HEK293 (cell line): ENCODE measurements around the gene MT1HL1.
A peak's percentile ranks its signal among the peaks of the same experiment; 100 is the strongest.

Experiments used
- CTCF ChIA-PET: fragments of 350-600 bp; formaldehyde crosslinking; extraction: SDS; loops from one replicate; lab custom pipeline; 2021; ENCODE audit warnings: antibody characterized with exemption; lab: Yijun Ruan, JAX
- POLR2A ChIA-PET: fragments of 300-600 bp; formaldehyde crosslinking; extraction: SDS; loops from one replicate; lab custom pipeline; 2020; ENCODE audit warnings: antibody characterized with exemption, inconsistent platforms; lab: Yijun Ruan, JAX
- H3K27ac ChIP-seq: fragments of 200-500 bp; sonication (Bioruptor generic); 2 replicates; pipeline ENCODE4 v1.5.1; 2014; ENCODE audit warnings: low read depth, low read length, control low read depth, inconsistent platforms; ENCODE audit errors: extremely low read depth
- H3K36me3 ChIP-seq, 2 experiments: fragments of 200-500 bp in 1 of 2; sonication (Bioruptor generic) in 1 of 2; 1 replicate in 1 of 2; 2 replicates in 1 of 2; pipeline ENCODE4 v1.5.1; 2014 to 2017; ENCODE audit warnings: inconsistent platforms in 2 of 2, low read length in 2 of 2; ENCODE audit not compliant: control insufficient read depth in 2 of 2, insufficient read depth in 1 of 2
- H3K4me1 ChIP-seq: fragments of 200-500 bp; sonication (Bioruptor generic); 2 replicates; pipeline ENCODE4 v1.5.1; 2014; ENCODE audit warnings: mild to moderate bottlenecking, low read length, inconsistent platforms; ENCODE audit not compliant: control insufficient read depth, insufficient read depth
- H3K4me3 ChIP-seq: 2 replicates; pipeline ENCODE4 v1.5.1; 2011; ENCODE audit warnings: low read depth, mild to moderate bottlenecking, control low read depth, low read length, moderate library complexity
- H3K9me3 ChIP-seq: fragments of 200-500 bp; sonication (Bioruptor generic); 2 replicates; pipeline ENCODE4 v1.5.1; 2014; ENCODE audit warnings: low read depth, low read length, inconsistent platforms; ENCODE audit not compliant: control insufficient read depth, insufficient read depth
- BCL6B ChIP-seq: fragments of 450-650 bp; formaldehyde crosslinking; IDR thresholded peaks from 2 replicates; pipeline ENCODE4 v1.5.1; 2017; ENCODE audit warnings: missing biosample characterization, missing genetic modification characterization
- HOXC10 ChIP-seq: sonication (generic); formaldehyde crosslinking; IDR thresholded peaks from 2 replicates; pipeline ENCODE4 v1.8.1; 2023; ENCODE audit warnings: mild to moderate bottlenecking, missing genetic modification reagents
- KLF10 ChIP-seq: fragments of 450-650 bp; IDR thresholded peaks from 2 replicates; pipeline ENCODE4 v1.5.1; 2018; ENCODE audit warnings: missing biosample characterization, mild to moderate bottlenecking, missing genetic modification characterization
- KLF17 ChIP-seq: fragments of 450-650 bp; formaldehyde crosslinking; IDR thresholded peaks from 2 replicates; pipeline ENCODE4 v1.5.1; 2016; ENCODE audit warnings: missing biosample characterization, missing genetic modification characterization
- TCF7L2 ChIP-seq: IDR thresholded peaks from 2 replicates; pipeline ENCODE4 v1.6.1; 2011; ENCODE audit warnings: low read depth, mild to moderate bottlenecking, inconsistent platforms, low read length, moderate library complexity, borderline replicate concordance
- ZNF132 ChIP-seq: fragments of 450-650 bp; formaldehyde crosslinking; IDR thresholded peaks from 2 replicates; pipeline ENCODE4 v1.5.1; 2017; ENCODE audit warnings: missing biosample characterization, missing genetic modification characterization, borderline replicate concordance
- ZNF311 ChIP-seq: fragments of 450-650 bp; formaldehyde crosslinking; IDR thresholded peaks from 2 replicates; pipeline ENCODE4 v1.5.1; 2017; ENCODE audit warnings: missing biosample characterization, missing genetic modification characterization, borderline replicate concordance
- ZNF341 ChIP-seq: fragments of 450-650 bp; formaldehyde crosslinking; IDR thresholded peaks from 2 replicates; pipeline ENCODE4; 2016; ENCODE audit warnings: low read depth, missing biosample characterization, missing genetic modification characterization
- ZNF350 ChIP-seq: fragments of 450-650 bp; formaldehyde crosslinking; IDR thresholded peaks from 2 replicates; pipeline ENCODE4 v1.5.0; 2017; ENCODE audit warnings: missing biosample characterization, mild to moderate bottlenecking, missing genetic modification characterization
- ZNF433 ChIP-seq: fragments of 450-650 bp; formaldehyde crosslinking; IDR thresholded peaks from 2 replicates; pipeline ENCODE4 v1.5.1; 2016; ENCODE audit warnings: missing biosample characterization, missing genetic modification characterization, low read depth
- ZNF549 ChIP-seq: fragments of 450-650 bp; IDR thresholded peaks from 2 replicates; pipeline ENCODE4 v1.5.1; 2018; ENCODE audit warnings: missing biosample characterization, missing genetic modification characterization, mild to moderate bottlenecking, inconsistent platforms, moderate library complexity
- ZNF623 ChIP-seq: fragments of 450-650 bp; formaldehyde crosslinking; IDR thresholded peaks from 2 replicates; pipeline ENCODE4 v1.5.1; 2016; ENCODE audit warnings: missing biosample characterization, missing genetic modification characterization
- ZNF658 ChIP-seq: fragments of 450-650 bp; formaldehyde crosslinking; IDR thresholded peaks from 2 replicates; pipeline ENCODE4; 2016; ENCODE audit warnings: missing biosample characterization, missing genetic modification characterization
- ZNF776 ChIP-seq: fragments of 450-650 bp; formaldehyde crosslinking; IDR thresholded peaks from 2 replicates; pipeline ENCODE4 v1.5.0; 2017; ENCODE audit warnings: missing biosample characterization, missing genetic modification characterization, borderline replicate concordance
- ZNF777 ChIP-seq: fragments of 450-650 bp; formaldehyde crosslinking; IDR thresholded peaks from 2 replicates; pipeline ENCODE4 v1.5.1; 2017; ENCODE audit warnings: missing biosample characterization, missing genetic modification characterization, borderline replicate concordance
- ZSCAN16 ChIP-seq: fragments of 450-650 bp; formaldehyde crosslinking; IDR thresholded peaks from 2 replicates; pipeline ENCODE4 v1.5.1; 2016; ENCODE audit warnings: missing biosample characterization, missing genetic modification characterization
- ZXDB ChIP-seq: fragments of 450-650 bp; formaldehyde crosslinking; IDR thresholded peaks from 2 replicates; pipeline ENCODE4 v1.5.1; 2016; ENCODE audit warnings: missing biosample characterization, missing genetic modification characterization
- TF ChIP-seq, protein P1 (sequence below): fragments of 450-650 bp; formaldehyde crosslinking; IDR thresholded peaks from 2 replicates; pipeline ENCODE4 v1.5.1; 2016; ENCODE audit warnings: missing biosample characterization, missing genetic modification characterization
- TF ChIP-seq, protein P2 (sequence below): fragments of 450-650 bp; formaldehyde crosslinking; IDR thresholded peaks from 2 replicates; pipeline ENCODE4 v1.5.1; 2016; ENCODE audit warnings: missing biosample characterization, missing genetic modification characterization
- TF ChIP-seq, protein P3 (sequence below): fragments of 450-650 bp; formaldehyde crosslinking; IDR thresholded peaks from 2 replicates; pipeline ENCODE4 v1.5.1; 2016; ENCODE audit warnings: missing biosample characterization, missing genetic modification characterization
- TF ChIP-seq, protein P4 (sequence below): fragments of 450-650 bp; IDR thresholded peaks from 2 replicates; pipeline ENCODE4 v1.5.1; 2018; ENCODE audit warnings: missing biosample characterization, mild to moderate bottlenecking, missing genetic modification characterization

Gene MT1HL1

GRCh38 chr1:237007147-237007881 lies 3.1 kb upstream of the MT1HL1 start:
- CTCF ChIA-PET: interaction anchor here (0.6 kb wide), 2 partner anchors 465 to 545 kb away, joined by 3 read pairs; no protein-coding TSS in a partner anchor
- Histone ChIP-seq H3K9me3 (no peaks in the 10 kb centered on the region), H3K27ac (no peak overlapping the region), H3K4me1 (no peaks in the 10 kb centered on the region), H3K4me3 (no peak overlapping the region), H3K36me3 (no peaks in the 10 kb centered on the region)
- POLR2A ChIA-PET: no interaction called here
- TF ChIP-seq ZNF350 (no peak), TCF7L2 (no peak), ZNF311 (tag by site-specific recombination) (no peak), ZNF776 (tag by site-specific recombination) (no peak), ZNF433 (no peak), ZNF658 (tag by site-specific recombination) (no peak), ZNF623 (no peak)
- TF ChIP-seq, protein P1, sequence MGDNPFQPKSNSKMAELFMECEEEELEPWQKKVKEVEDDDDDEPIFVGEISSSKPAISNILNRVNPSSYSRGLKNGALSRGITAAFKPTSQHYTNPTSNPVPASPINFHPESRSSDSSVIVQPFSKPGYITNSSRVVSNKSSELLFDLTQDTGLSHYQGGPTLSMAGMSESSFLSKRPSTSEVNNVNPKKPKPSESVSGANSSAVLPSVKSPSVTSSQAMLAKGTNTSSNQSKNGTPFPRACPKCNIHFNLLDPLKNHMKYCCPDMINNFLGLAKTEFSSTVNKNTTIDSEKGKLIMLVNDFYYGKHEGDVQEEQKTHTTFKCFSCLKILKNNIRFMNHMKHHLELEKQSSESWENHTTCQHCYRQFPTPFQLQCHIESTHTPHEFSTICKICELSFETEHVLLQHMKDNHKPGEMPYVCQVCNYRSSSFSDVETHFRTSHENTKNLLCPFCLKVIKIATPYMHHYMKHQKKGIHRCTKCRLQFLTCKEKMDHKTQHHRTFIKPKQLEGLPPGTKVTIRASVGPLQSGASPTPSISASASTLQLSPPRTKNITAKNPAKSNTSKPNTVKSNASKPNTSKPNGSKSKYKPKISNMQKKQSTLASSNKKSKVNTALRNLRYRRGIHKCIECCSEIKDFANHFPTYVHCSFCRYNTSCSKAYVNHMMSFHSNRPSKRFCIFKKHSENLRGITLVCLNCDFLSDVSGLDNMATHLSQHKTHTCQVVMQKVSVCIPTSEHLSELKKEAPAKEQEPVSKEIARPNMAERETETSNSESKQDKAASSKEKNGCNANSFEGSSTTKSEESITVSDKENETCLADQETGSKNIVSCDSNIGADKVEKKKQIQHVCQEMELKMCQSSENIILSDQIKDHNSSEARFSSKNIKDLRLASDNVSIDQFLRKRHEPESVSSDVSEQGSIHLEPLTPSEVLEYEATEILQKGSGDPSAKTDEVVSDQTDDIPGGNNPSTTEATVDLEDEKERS (tag by site-specific recombination): no peak
- TF ChIP-seq, protein P2, sequence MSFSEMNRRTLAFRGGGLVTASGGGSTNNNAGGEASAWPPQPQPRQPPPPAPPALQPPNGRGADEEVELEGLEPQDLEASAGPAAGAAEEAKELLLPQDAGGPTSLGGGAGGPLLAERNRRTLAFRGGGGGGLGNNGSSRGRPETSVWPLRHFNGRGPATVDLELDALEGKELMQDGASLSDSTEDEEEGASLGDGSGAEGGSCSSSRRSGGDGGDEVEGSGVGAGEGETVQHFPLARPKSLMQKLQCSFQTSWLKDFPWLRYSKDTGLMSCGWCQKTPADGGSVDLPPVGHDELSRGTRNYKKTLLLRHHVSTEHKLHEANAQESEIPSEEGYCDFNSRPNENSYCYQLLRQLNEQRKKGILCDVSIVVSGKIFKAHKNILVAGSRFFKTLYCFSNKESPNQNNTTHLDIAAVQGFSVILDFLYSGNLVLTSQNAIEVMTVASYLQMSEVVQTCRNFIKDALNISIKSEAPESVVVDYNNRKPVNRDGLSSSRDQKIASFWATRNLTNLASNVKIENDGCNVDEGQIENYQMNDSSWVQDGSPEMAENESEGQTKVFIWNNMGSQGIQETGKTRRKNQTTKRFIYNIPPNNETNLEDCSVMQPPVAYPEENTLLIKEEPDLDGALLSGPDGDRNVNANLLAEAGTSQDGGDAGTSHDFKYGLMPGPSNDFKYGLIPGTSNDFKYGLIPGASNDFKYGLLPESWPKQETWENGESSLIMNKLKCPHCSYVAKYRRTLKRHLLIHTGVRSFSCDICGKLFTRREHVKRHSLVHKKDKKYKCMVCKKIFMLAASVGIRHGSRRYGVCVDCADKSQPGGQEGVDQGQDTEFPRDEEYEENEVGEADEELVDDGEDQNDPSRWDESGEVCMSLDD (tag by site-specific recombination): no peak

DNA sequence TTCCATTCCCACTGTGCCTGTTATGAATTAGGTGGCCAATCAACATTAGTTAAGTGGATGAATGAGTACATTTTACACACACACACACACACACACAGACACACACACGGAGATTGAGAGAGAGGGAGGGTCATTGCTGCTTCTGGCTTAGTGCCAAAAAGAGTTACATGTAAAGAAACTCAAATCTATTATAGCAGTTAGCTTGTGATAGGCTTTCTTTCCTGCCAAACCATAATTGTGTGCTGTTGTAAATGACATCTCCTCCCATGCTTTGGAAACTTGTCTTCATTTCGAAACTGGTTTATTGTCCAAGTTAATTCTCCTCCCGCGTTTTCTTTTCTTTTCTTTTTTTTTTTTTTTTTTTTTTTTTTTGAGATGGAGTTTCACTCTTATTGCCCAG lies 1.4 kb upstream of the MT1HL1 start:
- CTCF ChIA-PET: interaction anchor here (0.6 to 0.8 kb wide), 2 partner anchors 36 to 372 kb away, joined by 3 read pairs; partner anchors contain the start of gene RYR2
- TF ChIP-seq ZNF132 (tag by site-specific recombination) (0 out of 2 replicates have a peak, but pooled peaks have one; percentile 68), ZNF433 (no peak), KLF10 (tag by site-specific recombination) (0 out of 2 replicates have a peak, but pooled peaks have one; percentile 36), ZXDB (tag by site-specific recombination) (no peak), BCL6B (tag by site-specific recombination) (peak; percentile 78), ZNF549 (tag by site-specific recombination) (peak; percentile 52; the same call in 1 of the 2 replicates), ZNF341 (tag by site-specific recombination) (no peak), HOXC10 (CRISPR knock-in tag) (no peak), ZNF777 (tag by site-specific recombination) (no peak), ZSCAN16 (tag by site-specific recombination) (no peak), ZNF776 (tag by site-specific recombination) (peak; percentile 89; the same call in 1 of the 2 replicates), KLF17 (tag by site-specific recombination) (no peak)
- TF ChIP-seq, protein P3, sequence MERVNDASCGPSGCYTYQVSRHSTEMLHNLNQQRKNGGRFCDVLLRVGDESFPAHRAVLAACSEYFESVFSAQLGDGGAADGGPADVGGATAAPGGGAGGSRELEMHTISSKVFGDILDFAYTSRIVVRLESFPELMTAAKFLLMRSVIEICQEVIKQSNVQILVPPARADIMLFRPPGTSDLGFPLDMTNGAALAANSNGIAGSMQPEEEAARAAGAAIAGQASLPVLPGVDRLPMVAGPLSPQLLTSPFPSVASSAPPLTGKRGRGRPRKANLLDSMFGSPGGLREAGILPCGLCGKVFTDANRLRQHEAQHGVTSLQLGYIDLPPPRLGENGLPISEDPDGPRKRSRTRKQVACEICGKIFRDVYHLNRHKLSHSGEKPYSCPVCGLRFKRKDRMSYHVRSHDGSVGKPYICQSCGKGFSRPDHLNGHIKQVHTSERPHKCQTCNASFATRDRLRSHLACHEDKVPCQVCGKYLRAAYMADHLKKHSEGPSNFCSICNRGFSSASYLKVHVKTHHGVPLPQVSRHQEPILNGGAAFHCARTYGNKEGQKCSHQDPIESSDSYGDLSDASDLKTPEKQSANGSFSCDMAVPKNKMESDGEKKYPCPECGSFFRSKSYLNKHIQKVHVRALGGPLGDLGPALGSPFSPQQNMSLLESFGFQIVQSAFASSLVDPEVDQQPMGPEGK (tag by site-specific recombination): no peak
- TF ChIP-seq, protein P4, sequence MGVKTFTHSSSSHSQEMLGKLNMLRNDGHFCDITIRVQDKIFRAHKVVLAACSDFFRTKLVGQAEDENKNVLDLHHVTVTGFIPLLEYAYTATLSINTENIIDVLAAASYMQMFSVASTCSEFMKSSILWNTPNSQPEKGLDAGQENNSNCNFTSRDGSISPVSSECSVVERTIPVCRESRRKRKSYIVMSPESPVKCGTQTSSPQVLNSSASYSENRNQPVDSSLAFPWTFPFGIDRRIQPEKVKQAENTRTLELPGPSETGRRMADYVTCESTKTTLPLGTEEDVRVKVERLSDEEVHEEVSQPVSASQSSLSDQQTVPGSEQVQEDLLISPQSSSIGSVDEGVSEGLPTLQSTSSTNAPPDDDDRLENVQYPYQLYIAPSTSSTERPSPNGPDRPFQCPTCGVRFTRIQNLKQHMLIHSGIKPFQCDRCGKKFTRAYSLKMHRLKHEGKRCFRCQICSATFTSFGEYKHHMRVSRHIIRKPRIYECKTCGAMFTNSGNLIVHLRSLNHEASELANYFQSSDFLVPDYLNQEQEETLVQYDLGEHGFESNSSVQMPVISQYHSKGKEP (tag by site-specific recombination): peak; percentile 52; the same call in 1 of the 2 replicates

More for the DNA sequence above, 1.4 kb upstream of the MT1HL1 start:
- H3K4me3 ChIP-seq: no peak overlapping the region
- no peaks in the 10 kb centered on the region for H3K4me1 ChIP-seq
- no peaks in the 10 kb centered on the region for H3K9me3 ChIP-seq
- POLR2A ChIA-PET: no interaction called here
- H3K27ac ChIP-seq: no peak overlapping the region
- no peaks in the 10 kb centered on the region for H3K36me3 ChIP-seq
